ENCODE data around the gene GATB. TPM values are rescaled to one million over a fixed set of nuclear protein-coding genes. Genes with fewer than 3 reads are reported as not detected.

The GATB gene
- total RNA-seq, 1 experiment from 2014 or later, result 21.2 TPM

DNA sequence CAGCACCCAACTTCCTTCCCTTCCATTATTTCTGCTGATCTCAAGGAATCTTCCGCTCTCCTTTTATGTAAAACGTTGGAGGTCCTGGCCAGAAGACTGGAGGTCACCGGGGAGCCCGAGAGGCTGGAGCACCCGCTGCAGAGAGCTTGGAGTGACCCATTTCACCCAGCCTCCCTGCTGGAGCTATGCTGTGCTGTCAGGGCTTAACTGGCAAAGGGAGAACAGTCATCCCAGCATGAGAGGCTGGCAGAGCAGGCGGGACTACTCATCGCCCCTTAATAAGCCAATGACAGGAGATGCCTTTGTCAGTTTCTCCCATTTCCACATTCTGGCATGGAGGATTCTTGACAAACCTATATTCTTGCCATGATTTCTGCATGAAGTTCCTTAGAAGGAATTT, 98.9 kb downstream of the GATB start:
- Histone ChIP-seq H2BK120ac (ENCODE audit: low read depth, low read length, poor library complexity, severe bottlenecking) (no peak overlapping the region), H2AFZ (ENCODE audit: low read length) (no peak overlapping the region), H3K4me2 (ENCODE audit: insufficient read depth, insufficient read length, low read length) (no peak overlapping the region), H3K79me1 (ENCODE audit: insufficient read depth, low read depth, low read length, poor library complexity, severe bottlenecking) (no peaks in the 10 kb centered on the region), H4K5ac (ENCODE audit: insufficient read length, low read depth, low read length) (no peak overlapping the region), H3K27me3 (ENCODE audit: insufficient read depth, low read length) (no peaks in the 10 kb centered on the region), H2BK20ac (ENCODE audit: low read depth, low read length, poor library complexity, severe bottlenecking) (no peak overlapping the region), H3K4ac (ENCODE audit: low read depth, low read length) (no peak overlapping the region), H3T11ph (ENCODE audit: low read length) (no peak overlapping the region), H2BK15ac (ENCODE audit: low read depth, low read length) (no peak overlapping the region), H3K9me3 (ENCODE audit: control insufficient read depth, low read depth, low read length) (no peaks in the 10 kb centered on the region), H4K8ac (replicated peaks; ENCODE audit: insufficient read length, low read depth, low read length) (no peak overlapping the region), H3K56ac (ENCODE audit: insufficient read length, low read depth, low read length) (no peak overlapping the region), H3K9ac (ENCODE audit: extremely low read depth, insufficient read length, low read length) (no peak overlapping the region), H2AK5ac (ENCODE audit: insufficient read length, low read length) (no peak overlapping the region), H3K4me1 (ENCODE audit: insufficient read depth, low read length) (no peaks in the 10 kb centered on the region), H3K23ac (ENCODE audit: insufficient read length, low read depth, low read length) (no peak overlapping the region), H3K14ac (ENCODE audit: insufficient read depth, low read length) (no peak overlapping the region), H3K18ac (ENCODE audit: insufficient read length, low read depth, low read length) (no peak overlapping the region), H3K23me2 (ENCODE audit: insufficient read length, low read depth, low read length, poor library complexity, severe bottlenecking) (no peaks in the 10 kb centered on the region), H3K27ac (ENCODE audit: insufficient read length, low read depth, low read length) (no peak overlapping the region), H2BK5ac (ENCODE audit: insufficient read length, low read length) (no peak overlapping the region), H3K79me2 (ENCODE audit: insufficient read depth, low read length) (no peaks in the 10 kb centered on the region), H4K91ac (ENCODE audit: insufficient read length, low read depth, low read length) (no peak overlapping the region), H4K20me1 (ENCODE audit: control insufficient read depth, insufficient read depth, insufficient read length) (no peaks in the 10 kb centered on the region), H2BK12ac (ENCODE audit: insufficient read length, low read depth, low read length) (no peak overlapping the region)
- no CpG with 5 or more reads among the region's 7 CpGs for WGBS (ENCODE audit: extremely low coverage, insufficient read length, low lambda C conversion rate)
- Mint-ChIP-seq H3K4me3 (no peak overlapping the region), H3K36me3 (ENCODE audit: insufficient read depth in 1 of 3, low read depth in 3 of 3) (peaks cover 8 to 26% (median 16%) of the 10 kb centered on the region in 3 experiments), H3K4me1 (no peaks in the 10 kb centered on the region), H3K27ac (no peak overlapping the region), H3K9me3 (no peaks in the 10 kb centered on the region), H3K27me3 (ENCODE audit: low read depth) (no peaks in the 10 kb centered on the region)
- TF ChIP-seq CTCF (conservative IDR thresholded peaks at IDR 0.05), result no peak
- DNase-seq, result no peak

Measured in H9 (cell line).